Measurements from ENCODE around the gene IL1RAPL1.

The IL1RAPL1 gene

DNA sequence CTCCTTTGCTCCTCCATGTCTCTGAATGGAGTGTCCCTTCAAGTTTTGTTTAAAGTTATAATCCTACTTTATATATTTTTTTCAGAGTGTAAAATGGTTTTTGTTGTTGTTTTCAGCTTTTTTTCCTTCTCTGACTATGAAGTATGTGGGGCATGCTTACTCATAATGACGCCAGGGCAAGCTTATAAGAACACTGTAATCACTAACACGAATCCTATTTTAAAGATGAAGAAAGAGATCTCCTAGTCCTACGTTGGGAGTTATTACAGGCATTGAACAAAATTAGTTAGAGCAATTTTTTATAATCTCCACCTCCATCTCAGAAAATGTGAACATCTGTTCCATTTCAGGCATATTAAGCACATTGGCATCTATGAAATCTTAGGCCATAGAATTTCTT lies 1360.0 kb downstream of the IL1RAPL1 start:
- FAIRE-seq: no peak

DNA sequence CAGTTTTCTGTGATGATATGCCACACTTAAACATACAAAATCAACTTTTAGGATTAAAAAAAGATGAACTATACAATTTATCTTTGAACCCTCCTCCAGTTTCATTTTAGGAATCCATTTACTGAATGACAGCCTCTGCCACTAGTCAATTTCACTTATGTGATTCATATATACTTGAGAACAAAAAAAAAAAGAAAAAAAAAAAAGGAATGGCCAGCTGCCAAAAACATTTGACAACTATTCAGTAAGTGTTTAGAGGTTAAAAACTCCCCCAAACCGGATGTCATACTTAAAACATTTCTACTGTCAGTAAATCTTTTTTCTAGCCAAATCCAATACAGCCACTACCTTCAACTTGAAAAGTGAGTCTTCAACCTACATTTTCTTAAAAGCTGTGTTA lies 1361.4 kb downstream of the IL1RAPL1 start:
- no peak for FAIRE-seq

- no peak for FAIRE-seq
These were observed 1364.8 kb downstream of the IL1RAPL1 start for GRCh38 chrX:29952016-29952415.

DNA sequence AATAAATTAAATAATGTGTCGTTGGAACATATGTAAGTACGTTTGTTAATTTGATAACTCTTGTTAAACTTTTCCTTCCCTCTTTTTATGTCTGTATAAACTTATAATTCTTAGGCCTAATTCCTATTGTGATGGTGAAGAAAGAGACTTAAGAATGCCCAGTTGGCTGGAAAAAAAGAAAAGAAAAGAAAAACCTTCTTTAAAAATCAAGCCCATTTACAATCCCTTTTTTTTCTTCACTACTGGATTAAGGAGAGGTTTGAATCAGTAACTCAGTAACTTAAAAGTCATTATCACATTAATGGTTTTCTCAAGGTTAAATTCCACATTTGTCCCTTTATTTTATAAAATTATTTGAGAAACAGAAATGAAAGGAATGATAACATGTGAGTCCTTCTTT lies 1374.8 kb downstream of the IL1RAPL1 start:
- no peak for FAIRE-seq

DNA sequence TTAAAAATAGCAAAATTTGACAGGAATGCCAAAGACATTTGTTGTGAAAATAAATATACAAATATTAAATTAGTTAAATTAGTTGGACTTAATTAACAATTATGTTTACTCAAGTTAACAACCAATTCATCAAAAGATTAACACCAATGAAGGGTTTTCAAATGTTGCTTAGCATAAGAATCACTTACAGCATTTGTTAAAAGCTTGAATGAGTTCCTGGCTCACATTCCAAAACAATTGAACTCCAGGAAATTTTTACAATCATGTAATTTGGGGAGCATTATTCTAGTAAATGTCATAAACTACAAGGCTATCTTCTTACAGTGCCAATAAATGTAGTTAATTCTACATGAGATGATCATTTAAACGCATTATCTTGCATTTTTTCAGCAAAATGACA lies 1378.4 kb downstream of the IL1RAPL1 start:
- FAIRE-seq: no peak

GRCh38 chrX:29992083-29992482 lies 1404.8 kb downstream of the IL1RAPL1 start:
- no peak for FAIRE-seq

GRCh38 chrX:30005813-30006212 lies 1418.6 kb downstream of the IL1RAPL1 start:
- no peak for FAIRE-seq

Data from A204.1 (cell line).